ENCODE measurements around the gene KIF11. TPM values are rescaled to one million over a fixed set of nuclear protein-coding genes. Genes with fewer than 3 reads are reported as not detected.
A peak's percentile ranks its signal among the peaks of the same experiment; 100 is the strongest.

The KIF11 gene
- polyA plus RNA-seq (2011; rRNA removed) (4.3 and 9.2 TPM in 2 replicates), polyA minus RNA-seq (2011; rRNA and poly(A)+ RNA removed) (3.3 and 5.6 TPM in 2 replicates)

- DNase-seq (ENCODE audit: low read depth): peak; percentile 85
- Histone ChIP-seq H3K4me3 (ENCODE audit: low read depth, low read length) (peak within 1 kb of the TSS; percentile 86), H3K36me3 (ENCODE audit: control insufficient read depth, insufficient read depth, low read length) (no peaks in the 10 kb centered on the region), H3K27me3 (ENCODE audit: control insufficient read depth, insufficient read depth, low read length) (no peaks in the 10 kb centered on the region)
- TF ChIP-seq, protein P1, sequence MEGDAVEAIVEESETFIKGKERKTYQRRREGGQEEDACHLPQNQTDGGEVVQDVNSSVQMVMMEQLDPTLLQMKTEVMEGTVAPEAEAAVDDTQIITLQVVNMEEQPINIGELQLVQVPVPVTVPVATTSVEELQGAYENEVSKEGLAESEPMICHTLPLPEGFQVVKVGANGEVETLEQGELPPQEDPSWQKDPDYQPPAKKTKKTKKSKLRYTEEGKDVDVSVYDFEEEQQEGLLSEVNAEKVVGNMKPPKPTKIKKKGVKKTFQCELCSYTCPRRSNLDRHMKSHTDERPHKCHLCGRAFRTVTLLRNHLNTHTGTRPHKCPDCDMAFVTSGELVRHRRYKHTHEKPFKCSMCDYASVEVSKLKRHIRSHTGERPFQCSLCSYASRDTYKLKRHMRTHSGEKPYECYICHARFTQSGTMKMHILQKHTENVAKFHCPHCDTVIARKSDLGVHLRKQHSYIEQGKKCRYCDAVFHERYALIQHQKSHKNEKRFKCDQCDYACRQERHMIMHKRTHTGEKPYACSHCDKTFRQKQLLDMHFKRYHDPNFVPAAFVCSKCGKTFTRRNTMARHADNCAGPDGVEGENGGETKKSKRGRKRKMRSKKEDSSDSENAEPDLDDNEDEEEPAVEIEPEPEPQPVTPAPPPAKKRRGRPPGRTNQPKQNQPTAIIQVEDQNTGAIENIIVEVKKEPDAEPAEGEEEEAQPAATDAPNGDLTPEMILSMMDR (IDR thresholded peaks at IDR 0.05; ENCODE audit: insufficient read depth, low read depth, low read length): peak; percentile 18; the same call in 1 of the 2 replicates
- ChIA-PET CTCF (interaction anchor here (0.7 kb wide), 1 partner anchor 19 kb away, joined by 3 read pairs; the partner anchor contains the start of gene IDE), POLR2A (no interaction called here)
These were observed at the start of gene KIF11 for GRCh38 chr10:92592761-92593618. TSS of gene KIF11 (plus strand) at chr10:92593130. CDS start at chr10:92593376, 246 bp downstream.

GRCh38 chr10:92544296-92544695 is 48.6 kb upstream of the KIF11 start:
- POLR2A ChIA-PET: no interaction called here
- H3K27me3 ChIP-seq (ENCODE audit: control insufficient read depth, insufficient read depth, low read length): no peaks in the 10 kb centered on the region
- TF ChIP-seq, protein P1 (IDR thresholded peaks at IDR 0.05; ENCODE audit: insufficient read depth, low read depth, low read length): no peak
- DNase-seq (ENCODE audit: low read depth): no peak
- no peaks in the 10 kb centered on the region for H3K36me3 ChIP-seq (ENCODE audit: control insufficient read depth, insufficient read depth, low read length)
- no peak overlapping the region for H3K4me3 ChIP-seq (ENCODE audit: low read depth, low read length)
- CTCF ChIA-PET: interaction anchor here (0.6 to 1.5 kb wide), 5 partner anchors 12 to 465 kb away, joined by 3 to 4 read pairs (median 3); partner anchors contain the start of gene IDE

DNA sequence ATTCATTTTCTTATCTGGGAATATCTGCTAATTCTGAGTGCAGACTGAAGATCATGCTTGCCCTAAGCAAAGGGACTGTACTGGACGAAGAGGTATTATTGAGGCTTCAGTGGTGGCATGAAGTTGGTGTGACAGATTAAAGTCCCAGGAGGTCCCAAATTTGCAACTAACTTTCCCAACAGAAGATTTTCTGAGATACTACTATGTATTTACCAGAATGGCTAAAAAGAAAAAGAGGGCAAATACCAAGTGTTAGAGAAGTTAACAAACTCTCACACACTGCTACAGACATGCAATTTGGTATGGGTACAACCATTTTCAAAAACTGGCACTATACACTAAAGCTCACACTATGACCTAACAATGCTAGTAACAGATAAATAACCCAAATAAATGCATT is 47.4 kb upstream of the KIF11 start:
- no peaks in the 10 kb centered on the region for H3K36me3 ChIP-seq (ENCODE audit: control insufficient read depth, insufficient read depth, low read length)
- H3K4me3 ChIP-seq (ENCODE audit: low read depth, low read length): no peak overlapping the region
- DNase-seq (ENCODE audit: low read depth): no peak
- ChIA-PET CTCF (interaction anchor here (2.1 kb wide), 1 partner anchor 23 kb away, joined by 5 read pairs; no protein-coding TSS in a partner anchor), POLR2A (no interaction called here)
- TF ChIP-seq, protein P1 (IDR thresholded peaks at IDR 0.05; ENCODE audit: insufficient read depth, low read depth, low read length): no peak
- no peaks in the 10 kb centered on the region for H3K27me3 ChIP-seq (ENCODE audit: control insufficient read depth, insufficient read depth, low read length)

DNA sequence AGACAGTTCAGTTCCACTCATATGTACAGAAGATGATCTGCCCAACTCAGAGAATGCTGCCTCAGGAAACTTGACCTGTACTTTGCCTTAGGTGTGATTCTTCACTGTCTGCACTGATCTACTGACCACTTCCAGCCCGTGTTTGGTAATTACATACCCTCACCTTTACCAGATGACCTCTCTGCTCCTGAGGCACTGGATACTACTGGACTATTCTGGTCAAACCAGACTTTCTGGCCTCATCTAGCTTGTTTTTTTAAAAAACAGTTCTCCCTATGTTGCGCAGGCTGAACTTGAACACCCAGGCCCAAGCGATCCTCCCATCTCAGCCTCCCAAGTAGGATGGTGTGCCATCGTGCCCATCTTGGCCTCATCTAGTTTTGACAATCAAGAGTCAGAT is 45.3 kb upstream of the KIF11 start:
- TF ChIP-seq, protein P1 (IDR thresholded peaks at IDR 0.05; ENCODE audit: insufficient read depth, low read depth, low read length): no peak
- CTCF ChIA-PET: no interaction called here
- H3K4me3 ChIP-seq (ENCODE audit: low read depth, low read length): no peak overlapping the region
- H3K36me3 ChIP-seq (ENCODE audit: control insufficient read depth, insufficient read depth, low read length): no peaks in the 10 kb centered on the region
- no peak for DNase-seq (ENCODE audit: low read depth)
- POLR2A ChIA-PET: no interaction called here
- no peaks in the 10 kb centered on the region for H3K27me3 ChIP-seq (ENCODE audit: control insufficient read depth, insufficient read depth, low read length)

- H3K27me3 ChIP-seq (ENCODE audit: control insufficient read depth, insufficient read depth, low read length): no peaks in the 10 kb centered on the region
- POLR2A ChIA-PET: no interaction called here
- no peak for DNase-seq (ENCODE audit: low read depth)
- no peak overlapping the region for H3K4me3 ChIP-seq (ENCODE audit: low read depth, low read length)
- CTCF ChIA-PET: interaction anchor here (0.6 kb wide), 1 partner anchor 30 kb away, joined by 3 read pairs; no protein-coding TSS in a partner anchor
- TF ChIP-seq, protein P1 (IDR thresholded peaks at IDR 0.05; ENCODE audit: insufficient read depth, low read depth, low read length): no peak
- H3K36me3 ChIP-seq (ENCODE audit: control insufficient read depth, insufficient read depth, low read length): peaks cover 2% of the 10 kb centered on the region; the same call in 1 of the 2 replicates
These were observed 42.0 kb upstream of the KIF11 start for GRCh38 chr10:92550924-92551323.
